ENCODE results near the gene TNFSF18. TPM values are rescaled to one million over a fixed set of nuclear protein-coding genes. Genes with fewer than 3 reads are reported as not detected.

The TNFSF18 gene
- total RNA-seq, 1 experiment from 2014 or later: not detected

GRCh38 chr1:173024543-173024942 is 26.2 kb downstream of the TNFSF18 start:
- DNase-seq (ENCODE audit: low spot score) (no peak), ATAC-seq (no peak)
- Mint-ChIP-seq H3K4me1 (no peaks in the 10 kb centered on the region), H3K9me3 (peaks cover 36% of the 10 kb centered on the region), H3K27ac (no peak overlapping the region), H3K27me3 (ENCODE audit: low read depth) (no peaks in the 10 kb centered on the region), H3K4me3 (no peak overlapping the region), H3K36me3 (no peaks in the 10 kb centered on the region)
- TF ChIP-seq ZNF219 (CRISPR knock-in tag; IDR thresholded peaks at IDR 0.05; ENCODE audit: borderline replicate concordance) (no peak), ZNF512 (CRISPR knock-in tag; IDR thresholded peaks at IDR 0.05; ENCODE audit: borderline replicate concordance) (no peak), ELF4 (CRISPR knock-in tag; IDR thresholded peaks at IDR 0.05; ENCODE audit: low read depth) (no peak), ZNF423 (CRISPR knock-in tag; IDR thresholded peaks at IDR 0.05) (no peak), USF2 (CRISPR knock-in tag; IDR thresholded peaks at IDR 0.05) (no peak), PRRX2 (CRISPR knock-in tag; IDR thresholded peaks at IDR 0.05) (no peak), SOX15 (CRISPR knock-in tag; IDR thresholded peaks at IDR 0.05) (no peak), RORB (CRISPR knock-in tag; IDR thresholded peaks at IDR 0.05) (no peak), CTCF (IDR thresholded peaks at IDR 0.05) (no peak), ZMAT4 (CRISPR knock-in tag; IDR thresholded peaks at IDR 0.05) (no peak)
- CTCF ChIA-PET: no interaction called here
- POLR2A ChIA-PET: no interaction called here

GRCh38 chr1:173023343-173023742 is 27.4 kb downstream of the TNFSF18 start:
- Mint-ChIP-seq H3K36me3 (no peaks in the 10 kb centered on the region), H3K27me3 (ENCODE audit: low read depth) (no peaks in the 10 kb centered on the region), H3K4me3 (no peak overlapping the region), H3K9me3 (peaks cover 36% of the 10 kb centered on the region), H3K4me1 (no peaks in the 10 kb centered on the region), H3K27ac (no peak overlapping the region)
- DNase-seq (ENCODE audit: low spot score): no peak
- POLR2A ChIA-PET: no interaction called here
- CTCF ChIA-PET: no interaction called here
- TF ChIP-seq RELA (CRISPR knock-in tag; IDR thresholded peaks at IDR 0.05; ENCODE audit: borderline replicate concordance) (no peak), KAT7 (CRISPR knock-in tag; IDR thresholded peaks at IDR 0.05; ENCODE audit: borderline replicate concordance) (no peak), ERG (CRISPR knock-in tag; IDR thresholded peaks at IDR 0.05) (no peak), ZNF671 (CRISPR knock-in tag; IDR thresholded peaks at IDR 0.05) (no peak), USF1 (CRISPR knock-in tag; IDR thresholded peaks at IDR 0.05) (no peak), FOXP4 (CRISPR knock-in tag; IDR thresholded peaks at IDR 0.05) (no peak), AFF4 (CRISPR knock-in tag; IDR thresholded peaks at IDR 0.05; ENCODE audit: borderline replicate concordance) (no peak), ETV6 (CRISPR knock-in tag; IDR thresholded peaks at IDR 0.05) (no peak)
- no peak for ATAC-seq
